GM21825 (cell line): ENCODE measurements around the gene ALX4.

Experiments used
- ATAC-seq: cut with Tn5 transposase; IDR thresholded peaks from one replicate; pipeline ENCODE4 v1.9.1; 2021; ENCODE audit warnings: mild to moderate bottlenecking, moderate library complexity; ENCODE audit not compliant: unreplicated experiment

ALX4 gene

DNA sequence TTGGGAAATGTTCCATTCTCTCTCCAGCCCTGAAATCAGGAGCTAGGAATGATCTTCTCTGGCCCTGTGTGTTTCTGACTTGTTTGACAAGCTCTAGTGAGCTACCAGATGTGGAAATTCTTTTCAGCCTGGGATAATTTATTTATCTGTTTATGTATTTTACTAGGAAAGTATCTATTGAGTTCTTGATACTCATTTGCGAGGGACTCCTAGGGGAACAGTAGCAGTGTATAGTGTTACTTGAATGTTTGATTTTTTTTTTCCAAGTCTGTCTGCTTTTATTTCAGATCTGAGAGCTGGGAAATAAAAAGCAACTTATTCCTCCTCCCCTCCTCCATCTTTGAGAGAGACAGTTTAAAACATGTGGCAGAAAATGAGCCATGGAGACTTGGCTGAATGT, 92.5 kb downstream of the ALX4 start:
- ATAC-seq: no peak

GRCh38 chr11:44213148-44213547, 96.8 kb downstream of the ALX4 start:
- ATAC-seq: no peak

GRCh38 chr11:44212128-44212527, 97.8 kb downstream of the ALX4 start:
- no peak for ATAC-seq
